ENCODE measurements around the gene NECTIN1.

Gene NECTIN1

GRCh38 chr11:119716582-119717498 is 12.2 kb downstream of the NECTIN1 start:
- H3K27me3 ChIP-seq (ENCODE audit: control insufficient read depth, insufficient read depth, low read length) = no peaks in the 10 kb centered on the region
- H3K9me3 ChIP-seq (ENCODE audit: control insufficient read depth, low read depth, low read length) = no peaks in the 10 kb centered on the region
- H3K27ac ChIP-seq (ENCODE audit: low read length) = no peak overlapping the region
- H3K4me1 ChIP-seq (ENCODE audit: control insufficient read depth, low read depth, low read length) = peaks cover 5% of the 10 kb centered on the region
- no peak overlapping the region for H3K9ac ChIP-seq (ENCODE audit: low read length)
- H3K4me3 ChIP-seq (ENCODE audit: low read length) = no peak overlapping the region
- peaks cover 7% of the 10 kb centered on the region for H3K36me3 ChIP-seq (ENCODE audit: control insufficient read depth, low read depth, low read length)

GRCh38 chr11:119714590-119714989 is 14.4 kb downstream of the NECTIN1 start:
- peaks cover 7% of the 10 kb centered on the region for H3K4me1 ChIP-seq (ENCODE audit: control insufficient read depth, low read depth, low read length)
- no peak overlapping the region for H3K4me3 ChIP-seq (ENCODE audit: low read length)
- no peak overlapping the region for H3K27ac ChIP-seq (ENCODE audit: low read length)
- no peaks in the 10 kb centered on the region for H3K9me3 ChIP-seq (ENCODE audit: control insufficient read depth, low read depth, low read length)
- H3K36me3 ChIP-seq (ENCODE audit: control insufficient read depth, low read depth, low read length) = peaks cover 6% of the 10 kb centered on the region
- no peaks in the 10 kb centered on the region for H3K27me3 ChIP-seq (ENCODE audit: control insufficient read depth, insufficient read depth, low read length)
- no peak overlapping the region for H3K9ac ChIP-seq (ENCODE audit: low read length)

GRCh38 chr11:119714189-119714588 is 14.8 kb downstream of the NECTIN1 start:
- no peaks in the 10 kb centered on the region for H3K27me3 ChIP-seq (ENCODE audit: control insufficient read depth, insufficient read depth, low read length)
- H3K36me3 ChIP-seq (ENCODE audit: control insufficient read depth, low read depth, low read length) = peaks cover 2% of the 10 kb centered on the region
- no peak overlapping the region for H3K9ac ChIP-seq (ENCODE audit: low read length)
- H3K4me3 ChIP-seq (ENCODE audit: low read length) = no peak overlapping the region
- no peaks in the 10 kb centered on the region for H3K9me3 ChIP-seq (ENCODE audit: control insufficient read depth, low read depth, low read length)
- H3K4me1 ChIP-seq (ENCODE audit: control insufficient read depth, low read depth, low read length) = peaks cover 10% of the 10 kb centered on the region
- no peak overlapping the region for H3K27ac ChIP-seq (ENCODE audit: low read length)

DNA sequence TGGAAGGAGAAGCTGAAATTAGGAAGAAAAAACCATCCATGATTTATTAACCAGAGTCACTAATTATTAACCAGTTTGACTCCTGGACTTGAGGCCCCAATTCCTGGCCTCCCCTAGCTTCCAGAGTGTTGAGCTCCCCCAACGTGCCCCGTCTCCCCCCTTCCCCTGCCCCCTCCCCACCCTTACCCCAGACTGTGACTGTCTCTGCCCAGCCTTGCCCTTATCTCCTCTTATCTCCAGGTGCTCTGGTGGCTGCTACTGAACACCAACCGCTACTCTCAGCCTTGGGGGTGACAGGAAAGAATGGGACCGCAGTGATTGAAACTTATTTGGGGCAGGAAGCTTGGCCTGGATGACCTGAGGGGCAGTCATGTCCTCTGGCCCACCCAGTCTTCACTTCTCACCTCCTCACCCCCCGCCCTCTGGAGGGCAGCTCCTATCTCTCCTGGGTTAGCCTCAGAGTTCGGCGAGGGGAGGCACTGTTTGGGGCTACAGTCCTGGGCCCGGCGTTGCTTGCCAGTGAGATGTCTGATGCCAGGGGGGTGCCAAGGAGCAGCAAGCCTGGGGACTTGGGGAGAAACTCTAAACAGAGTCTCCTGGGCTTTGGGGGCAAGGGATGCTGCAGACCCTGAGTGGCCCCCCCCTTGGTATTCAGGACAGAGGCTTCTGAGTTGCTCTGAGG is 15.5 kb downstream of the NECTIN1 start:
- no peak overlapping the region for H3K4me3 ChIP-seq (ENCODE audit: low read length)
- H3K4me1 ChIP-seq (ENCODE audit: control insufficient read depth, low read depth, low read length) = peaks cover 10% of the 10 kb centered on the region

GRCh38 chr11:119712459-119713358 is 16.3 kb downstream of the NECTIN1 start:
- Histone ChIP-seq H3K27ac (ENCODE audit: low read length) (no peak overlapping the region), H3K36me3 (ENCODE audit: control insufficient read depth, low read depth, low read length) (no peaks in the 10 kb centered on the region), H3K4me1 (ENCODE audit: control insufficient read depth, low read depth, low read length) (peaks cover 10% of the 10 kb centered on the region), H3K9ac (ENCODE audit: low read length) (no peak overlapping the region), H3K4me3 (ENCODE audit: low read length) (no peak overlapping the region), H3K9me3 (ENCODE audit: control insufficient read depth, low read depth, low read length) (no peaks in the 10 kb centered on the region), H3K27me3 (ENCODE audit: control insufficient read depth, insufficient read depth, low read length) (no peaks in the 10 kb centered on the region)

More for the DNA sequence above, 15.5 kb downstream of the NECTIN1 start:
- Histone ChIP-seq H3K9ac (ENCODE audit: low read length) (no peak overlapping the region), H3K27me3 (ENCODE audit: control insufficient read depth, insufficient read depth, low read length) (no peaks in the 10 kb centered on the region), H3K27ac (ENCODE audit: low read length) (no peak overlapping the region), H3K36me3 (ENCODE audit: control insufficient read depth, low read depth, low read length) (no peaks in the 10 kb centered on the region), H3K9me3 (ENCODE audit: control insufficient read depth, low read depth, low read length) (no peaks in the 10 kb centered on the region)

GRCh38 chr11:119712006-119712405 is 17.0 kb downstream of the NECTIN1 start:
- H3K4me1 ChIP-seq (ENCODE audit: control insufficient read depth, low read depth, low read length) = peaks cover 10% of the 10 kb centered on the region
- no peak overlapping the region for H3K9ac ChIP-seq (ENCODE audit: low read length)
- H3K27ac ChIP-seq (ENCODE audit: low read length) = no peak overlapping the region

GRCh38 chr11:119711476-119711875 is 17.5 kb downstream of the NECTIN1 start:
- Histone ChIP-seq H3K4me3 (ENCODE audit: low read length) (no peak overlapping the region), H3K9me3 (ENCODE audit: control insufficient read depth, low read depth, low read length) (no peaks in the 10 kb centered on the region), H3K4me1 (ENCODE audit: control insufficient read depth, low read depth, low read length) (peaks cover 10% of the 10 kb centered on the region), H3K36me3 (ENCODE audit: control insufficient read depth, low read depth, low read length) (no peaks in the 10 kb centered on the region), H3K9ac (ENCODE audit: low read length) (no peak overlapping the region), H3K27ac (ENCODE audit: low read length) (no peak overlapping the region), H3K27me3 (ENCODE audit: control insufficient read depth, insufficient read depth, low read length) (no peaks in the 10 kb centered on the region)

More at GRCh38 chr11:119712006-119712405, 17.0 kb downstream of the NECTIN1 start:
- Histone ChIP-seq H3K27me3 (ENCODE audit: control insufficient read depth, insufficient read depth, low read length) (no peaks in the 10 kb centered on the region), H3K4me3 (ENCODE audit: low read length) (no peak overlapping the region), H3K36me3 (ENCODE audit: control insufficient read depth, low read depth, low read length) (no peaks in the 10 kb centered on the region), H3K9me3 (ENCODE audit: control insufficient read depth, low read depth, low read length) (no peaks in the 10 kb centered on the region)

GRCh38 chr11:119710417-119710816 is 18.6 kb downstream of the NECTIN1 start:
- Histone ChIP-seq H3K27ac (ENCODE audit: low read length) (no peak overlapping the region), H3K36me3 (ENCODE audit: control insufficient read depth, low read depth, low read length) (no peaks in the 10 kb centered on the region), H3K27me3 (ENCODE audit: control insufficient read depth, insufficient read depth, low read length) (no peaks in the 10 kb centered on the region), H3K4me3 (ENCODE audit: low read length) (no peak overlapping the region), H3K4me1 (ENCODE audit: control insufficient read depth, low read depth, low read length) (peaks cover 10% of the 10 kb centered on the region), H3K9me3 (ENCODE audit: control insufficient read depth, low read depth, low read length) (no peaks in the 10 kb centered on the region), H3K9ac (ENCODE audit: low read length) (no peak overlapping the region)

- H3K27ac ChIP-seq (ENCODE audit: low read length) = no peak overlapping the region
- peaks cover 10% of the 10 kb centered on the region for H3K4me1 ChIP-seq (ENCODE audit: control insufficient read depth, low read depth, low read length)
- no peaks in the 10 kb centered on the region for H3K36me3 ChIP-seq (ENCODE audit: control insufficient read depth, low read depth, low read length)
- H3K4me3 ChIP-seq (ENCODE audit: low read length) = no peak overlapping the region
- H3K9ac ChIP-seq (ENCODE audit: low read length) = no peak overlapping the region
- no peaks in the 10 kb centered on the region for H3K9me3 ChIP-seq (ENCODE audit: control insufficient read depth, low read depth, low read length)
- H3K27me3 ChIP-seq (ENCODE audit: control insufficient read depth, insufficient read depth, low read length) = no peaks in the 10 kb centered on the region
Measured at GRCh38 chr11:119709638-119710346, 19.2 kb downstream of the NECTIN1 start.

GRCh38 chr11:119709171-119709570 is 19.8 kb downstream of the NECTIN1 start:
- Histone ChIP-seq H3K4me3 (ENCODE audit: low read length) (no peak overlapping the region), H3K27me3 (ENCODE audit: control insufficient read depth, insufficient read depth, low read length) (no peaks in the 10 kb centered on the region), H3K36me3 (ENCODE audit: control insufficient read depth, low read depth, low read length) (no peaks in the 10 kb centered on the region), H3K9ac (ENCODE audit: low read length) (no peak overlapping the region), H3K27ac (ENCODE audit: low read length) (no peak overlapping the region), H3K4me1 (ENCODE audit: control insufficient read depth, low read depth, low read length) (peaks cover 10% of the 10 kb centered on the region), H3K9me3 (ENCODE audit: control insufficient read depth, low read depth, low read length) (no peaks in the 10 kb centered on the region)
